Activated CD4-positive, alpha-beta T cell treated with anti-CD3 and anti-CD28 coated beads for 24 hours (primary cell): ENCODE data around the gene SNRPD3.
A peak's percentile ranks its signal among the peaks of the same experiment; 100 is the strongest.
"Not testable (repeated sequence)": the region's sequence is repeated elsewhere in the genome, so short reads cannot be mapped to it uniquely, and the experiment has no call there.

Source experiments
- DNase-seq, 2 donors: peaks; one replicate each; pipeline ENCODE4 v3.0.0-alpha.2; 2020; ENCODE audit warnings: low read depth in 2 of 2

Gene SNRPD3

GRCh38 chr22:24555165-24556039 is at the start of gene SNRPD3:
Gene SNRPD3, plus strand, starts transcription at chr22:24555999. Its CDS starts 1,676 bp downstream, at chr22:24557675.
- DNase-seq = peak; percentile 100

DNA sequence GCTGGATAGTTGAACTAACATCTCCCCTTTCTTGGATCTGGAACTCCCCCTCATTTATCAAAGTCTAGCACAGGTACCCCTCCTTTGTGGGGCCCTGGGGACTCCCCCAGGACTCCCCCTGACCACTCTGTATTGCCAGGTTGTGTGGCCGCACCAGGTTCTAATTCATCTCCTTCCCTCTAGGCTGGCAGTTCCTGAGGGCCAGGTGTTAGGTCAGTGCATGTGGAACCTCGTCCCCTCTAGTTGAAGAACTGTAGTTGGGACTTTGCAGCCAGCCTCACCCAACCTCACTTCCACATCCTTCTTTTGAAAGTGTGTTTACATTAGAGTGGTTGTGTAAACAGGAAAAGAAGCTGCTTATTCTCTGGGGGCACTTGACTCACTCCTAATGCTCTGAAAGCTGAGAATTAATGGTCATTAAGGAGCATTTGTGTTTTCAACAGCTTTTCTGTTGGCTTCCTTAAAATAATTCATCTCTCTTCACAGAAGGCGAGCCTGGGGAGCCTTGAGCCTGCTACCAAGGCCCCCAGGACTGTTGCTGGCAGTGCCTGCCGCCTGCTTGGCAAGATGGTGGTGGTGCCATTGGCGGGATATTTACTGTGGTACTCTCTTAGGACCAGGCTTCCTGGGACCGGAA is 48.9 kb upstream of the SNRPD3 start:
- no peak for DNase-seq

DNA sequence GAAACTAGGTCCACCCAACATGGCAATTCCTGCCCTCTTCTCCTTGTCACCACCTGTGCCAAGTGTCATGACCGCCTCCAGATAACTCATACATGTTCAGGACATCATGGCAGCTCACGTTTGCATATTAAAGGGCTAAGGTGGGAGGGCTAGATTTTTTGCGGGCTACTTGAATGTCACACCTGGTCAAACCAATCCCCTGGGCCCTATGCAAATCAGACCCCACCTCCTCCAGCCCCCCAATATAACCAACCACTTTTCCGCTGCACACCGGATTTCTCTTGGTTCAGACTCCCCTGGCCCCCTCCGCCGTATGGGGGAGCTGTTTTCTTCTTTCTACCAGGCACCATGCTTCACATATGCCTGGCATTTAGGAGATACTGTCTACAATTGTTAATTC is 48.1 kb upstream of the SNRPD3 start:
- DNase-seq = no peak

DNA sequence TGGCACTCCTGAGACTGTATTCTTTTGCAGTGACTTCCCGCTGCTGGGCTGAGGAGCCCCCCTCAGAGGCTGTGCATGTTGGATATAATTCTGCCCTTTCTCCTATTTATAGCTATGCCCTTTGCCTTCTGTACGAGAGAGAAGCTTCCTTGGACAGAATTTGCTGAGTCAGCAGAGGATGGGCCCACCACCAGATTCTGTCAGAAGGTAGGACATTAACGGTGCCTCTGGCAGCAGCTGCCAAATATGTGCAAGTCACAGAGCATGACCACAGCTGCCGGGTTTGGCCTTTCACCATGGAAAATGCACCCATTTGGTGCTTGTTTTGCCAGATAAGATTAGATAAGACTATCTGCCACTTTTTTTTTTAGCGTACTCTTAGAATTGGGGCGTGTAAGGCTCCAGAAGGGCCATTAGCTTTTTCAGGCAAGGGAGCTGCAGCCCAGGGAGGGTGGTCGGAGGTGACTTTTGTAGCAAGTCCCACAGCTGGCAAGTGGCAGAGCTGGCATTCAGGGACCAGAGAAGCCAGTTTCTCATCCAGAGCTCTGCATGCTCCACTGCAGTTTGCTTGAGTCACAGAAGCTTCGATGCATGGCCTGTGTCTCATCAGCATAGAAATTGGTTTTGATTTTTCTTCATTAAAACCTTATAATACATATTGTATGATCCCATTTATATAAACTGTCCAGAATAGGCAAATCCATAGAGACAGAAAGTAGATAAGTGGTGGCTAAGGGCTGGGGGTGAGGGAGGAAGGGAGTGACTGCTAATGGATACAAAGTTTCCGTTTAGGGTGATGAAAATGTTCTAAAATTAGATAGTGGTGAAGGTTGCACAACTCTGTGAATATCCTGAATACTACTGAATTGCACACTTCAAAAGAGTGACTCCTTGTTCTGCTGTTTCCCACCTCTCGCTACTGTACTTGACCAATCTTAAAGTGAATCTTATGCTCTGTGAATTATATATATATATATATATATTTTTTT is 44.9 kb upstream of the SNRPD3 start:
- DNase-seq = no peak

DNA sequence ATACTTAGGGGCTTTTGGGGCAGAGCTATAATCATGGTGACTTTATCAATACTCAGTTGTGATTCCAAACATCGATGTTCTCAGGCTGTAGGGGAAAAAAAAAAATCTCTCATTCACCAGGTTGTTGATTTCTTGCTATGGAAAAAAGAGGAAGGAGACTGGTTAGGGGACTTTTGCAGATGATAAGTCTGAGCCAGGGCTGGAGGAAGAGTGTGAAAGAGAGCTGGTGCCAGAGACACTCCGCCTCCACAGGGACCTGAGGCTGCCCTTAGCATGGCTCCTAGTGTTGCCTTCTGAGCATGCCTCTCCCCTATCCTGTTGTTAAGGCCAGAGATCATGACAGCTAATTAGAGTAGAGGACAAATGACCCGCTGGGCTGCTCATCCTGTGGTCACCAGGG is 43.8 kb upstream of the SNRPD3 start:
- no peak for DNase-seq

GRCh38 chr22:24513378-24514240 is 42.2 kb upstream of the SNRPD3 start:
- DNase-seq = no peak

DNA sequence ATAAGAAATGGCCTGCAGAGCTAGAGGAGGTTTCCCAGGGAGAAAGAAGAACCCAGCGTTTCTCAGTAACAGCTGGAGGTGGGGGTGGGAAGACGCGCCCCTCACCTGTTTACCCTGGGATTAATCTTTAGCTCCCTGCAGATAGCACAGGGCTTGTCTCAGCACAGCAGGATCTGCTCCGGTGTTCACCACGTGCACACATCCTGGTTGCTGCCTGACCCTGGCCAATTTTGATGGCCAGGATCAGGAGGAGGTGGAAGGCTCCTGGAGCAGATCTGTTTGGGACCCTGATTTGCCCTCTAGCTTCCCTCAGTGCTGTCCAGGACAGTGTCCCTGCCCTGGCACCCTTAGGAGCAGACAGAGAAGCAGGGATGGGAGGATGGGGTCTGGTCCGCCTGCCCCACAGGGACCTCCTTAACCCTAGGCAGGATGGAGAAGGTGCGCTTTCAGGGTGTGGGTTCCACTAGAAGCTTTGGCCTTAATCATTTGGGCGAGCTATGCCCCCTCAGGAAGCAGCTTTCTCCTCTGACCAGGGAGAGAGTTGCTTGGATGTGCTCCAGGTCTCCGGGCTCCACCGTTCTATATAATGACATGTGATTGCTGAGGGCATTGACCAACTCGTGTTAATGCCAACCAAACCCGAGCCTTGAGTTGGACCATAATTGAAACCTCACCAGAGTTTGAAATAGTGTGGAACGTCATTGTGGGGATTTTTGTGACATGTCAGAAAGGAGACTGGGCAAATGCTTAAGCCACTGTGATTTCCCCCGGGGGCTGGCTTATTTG is 41.4 kb upstream of the SNRPD3 start:
- no peak for DNase-seq

GRCh38 chr22:24515027-24515338 is 40.8 kb upstream of the SNRPD3 start:
- DNase-seq = no peak

DNA sequence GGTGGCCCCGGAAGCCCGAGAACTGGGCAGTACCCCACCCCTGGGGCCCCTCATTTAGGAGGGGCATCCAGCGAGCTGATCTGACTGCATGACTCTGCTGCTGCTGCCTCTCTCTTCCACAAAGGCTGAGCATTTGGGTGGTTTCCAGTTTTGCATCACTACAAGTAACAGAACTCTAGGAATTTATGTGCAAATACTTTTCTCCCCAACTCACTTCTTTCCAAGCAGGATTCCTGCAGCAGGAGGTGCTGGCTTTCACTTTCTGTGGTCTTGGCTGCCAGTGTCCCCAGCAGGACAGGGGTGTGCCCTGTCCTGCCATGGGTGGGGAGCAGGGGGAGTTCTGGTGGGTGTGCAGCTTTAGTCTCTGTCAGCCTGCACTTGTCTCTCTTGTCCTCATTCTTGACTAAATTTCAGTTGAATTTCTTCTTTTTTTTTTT is 39.5 kb upstream of the SNRPD3 start:
- DNase-seq = no peak

- no peak for DNase-seq
Measured at GRCh38 chr22:24517446-24517845, 38.4 kb upstream of the SNRPD3 start.

DNA sequence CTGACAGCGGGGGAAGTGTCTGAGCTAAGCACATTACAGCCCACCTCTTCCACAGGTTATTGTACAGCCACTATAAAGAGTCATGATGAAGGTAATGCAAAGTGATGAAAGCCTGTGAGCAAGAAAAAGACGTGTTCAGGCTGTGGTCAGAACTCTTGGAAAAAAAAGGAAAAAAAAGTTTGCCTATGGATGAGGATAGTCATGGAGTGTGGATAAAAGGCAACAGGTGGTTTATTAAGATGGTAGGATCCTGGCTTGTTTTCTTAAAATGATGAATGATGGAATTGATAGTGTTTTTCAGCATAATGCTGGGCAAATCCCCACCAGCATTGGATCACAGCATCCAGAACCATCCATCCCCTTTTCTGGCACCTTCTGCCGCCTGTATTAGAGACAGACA is 37.6 kb upstream of the SNRPD3 start:
- DNase-seq = no peak

- no peak for DNase-seq
Measured at GRCh38 chr22:24518771-24519485, 36.9 kb upstream of the SNRPD3 start.

GRCh38 chr22:24519496-24519895 is 36.3 kb upstream of the SNRPD3 start:
- no peak for DNase-seq

DNA sequence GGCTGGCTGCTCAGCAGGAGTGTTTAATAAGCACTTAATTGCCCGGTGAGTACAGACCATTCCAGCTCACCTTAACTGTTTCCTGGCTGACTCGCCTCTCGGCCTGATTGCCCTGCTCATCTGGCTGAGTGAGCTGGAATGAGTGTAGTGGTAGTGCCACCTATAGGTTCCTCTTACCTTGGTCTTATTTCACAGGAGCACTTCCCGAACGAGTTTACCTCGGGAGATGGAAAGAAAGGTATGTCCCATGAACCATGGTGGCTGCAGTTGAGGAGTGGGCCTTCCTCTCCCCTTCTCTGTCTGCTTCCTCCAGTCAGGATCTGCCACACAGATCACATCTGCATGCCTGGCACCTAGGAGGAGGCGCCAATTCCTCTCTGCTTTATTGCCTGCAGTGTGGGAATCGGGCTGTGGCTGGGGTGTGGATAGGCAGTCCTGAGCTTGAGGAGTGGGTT is 34.0 kb upstream of the SNRPD3 start:
- peak; percentile 21 to 28 for DNase-seq

DNA sequence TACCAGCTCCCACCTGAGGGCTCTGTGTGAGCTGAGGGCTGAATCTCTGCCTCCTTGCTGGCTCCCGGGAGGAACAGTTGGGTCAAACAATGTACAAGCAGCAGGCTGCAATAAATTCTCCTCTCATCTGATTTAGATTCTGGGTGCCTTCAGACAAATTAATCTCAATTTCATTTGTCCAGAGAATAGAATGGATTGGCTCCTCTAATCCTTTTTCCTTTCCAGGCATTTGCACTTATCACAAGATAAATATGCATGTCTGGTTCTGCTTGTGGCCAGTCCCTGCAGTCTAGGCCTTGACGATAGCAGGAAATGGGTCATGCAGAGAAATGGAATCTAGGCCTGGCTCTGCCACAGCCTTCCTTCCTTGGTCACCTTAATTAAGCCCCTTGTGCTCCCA is 31.9 kb upstream of the SNRPD3 start:
- DNase-seq = no peak

DNA sequence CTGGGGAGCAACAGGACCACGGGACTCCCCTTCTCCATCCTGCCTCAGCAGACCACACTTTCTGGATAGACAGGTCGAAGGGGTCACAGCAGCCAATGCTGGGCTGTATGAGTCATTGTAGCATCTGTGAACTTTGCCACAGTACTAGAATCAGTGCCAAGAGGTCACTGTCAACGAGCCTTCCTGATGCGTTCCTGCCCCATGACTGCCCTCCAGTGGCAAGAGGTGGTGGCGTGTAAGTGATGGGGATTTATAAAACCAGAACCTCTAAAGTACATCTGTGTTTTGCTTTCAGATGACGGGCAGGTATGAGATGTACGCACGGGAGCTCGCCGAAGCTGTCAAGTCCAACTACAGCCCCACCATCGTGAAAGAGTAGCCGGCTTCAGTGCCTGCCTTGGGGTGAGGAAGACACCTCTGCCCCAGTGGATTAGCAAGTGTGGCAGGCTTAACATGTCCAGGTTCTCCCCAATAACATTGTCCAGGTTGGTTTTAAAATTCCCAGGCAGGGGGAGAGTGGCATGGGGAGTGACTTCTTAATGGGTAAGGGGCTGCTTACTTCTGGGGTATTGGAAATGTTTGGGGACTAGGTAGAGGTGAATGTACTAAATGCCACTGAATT is 30.3 kb upstream of the SNRPD3 start:
- peak; percentile 55 to 74 for DNase-seq

GRCh38 chr22:24526191-24526590 is 29.6 kb upstream of the SNRPD3 start:
- no peak for DNase-seq

DNA sequence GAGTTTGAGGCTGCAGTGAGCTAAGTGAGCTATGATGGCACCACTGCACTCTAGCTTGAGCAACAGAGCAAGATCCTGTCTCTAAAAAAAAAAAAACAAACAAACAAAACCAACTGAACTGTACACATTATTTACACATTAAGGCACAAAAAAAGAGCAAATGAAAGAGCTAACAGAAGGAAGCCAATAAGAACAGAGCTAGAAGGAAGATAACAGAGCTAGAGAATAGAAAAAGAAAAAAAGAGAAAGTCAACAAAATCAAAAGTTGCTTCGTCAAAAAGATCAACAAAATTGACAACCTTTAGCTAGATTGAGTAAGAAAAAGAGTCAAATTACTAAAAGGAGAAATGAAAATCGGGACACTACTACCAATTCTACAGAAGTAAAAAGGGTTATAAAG is 25.9 kb upstream of the SNRPD3 start:
- no peak for DNase-seq

DNA sequence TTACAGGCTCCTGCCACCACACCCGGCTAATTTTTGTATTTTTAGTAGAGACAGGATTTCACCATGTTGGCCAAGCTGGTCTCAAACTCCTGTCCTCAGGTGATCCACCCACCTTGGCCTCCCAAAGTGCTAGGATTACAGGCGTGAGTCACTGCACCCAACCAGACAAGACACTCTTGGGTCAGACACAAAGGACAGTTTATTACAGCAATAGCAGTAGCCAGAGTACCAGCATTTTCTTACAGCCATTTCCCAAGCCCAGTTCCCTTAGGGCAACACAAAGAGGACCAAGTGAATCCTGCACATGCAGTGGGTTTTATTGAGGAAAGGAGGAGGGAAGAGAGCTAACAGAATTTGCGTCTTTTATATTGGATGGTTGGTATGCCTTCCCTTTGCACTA is 24.8 kb upstream of the SNRPD3 start:
- not testable (repeated sequence) for DNase-seq
